MM.1S (cell line): ENCODE measurements around the gene PARD3.

Experiments
- DNase-seq: peaks from one replicate; pipeline ENCODE4 v3.0.0-alpha.2; 2015
- H2AFZ ChIP-seq: fragments of 300-600 bp; sonication (generic); 2 replicates; pipeline ENCODE4 v1.6.0; 2016; ENCODE audit warnings: antibody characterized with exemption, low read length
- H3F3A ChIP-seq: fragments of 300-600 bp; sonication (generic); 2 replicates; pipeline ENCODE4 v1.6.1; 2016; ENCODE audit warnings: mild to moderate bottlenecking, antibody characterized with exemption, low read length, moderate library complexity, mixed read lengths; ENCODE audit not compliant: insufficient read depth
- H3K27ac ChIP-seq: fragments of 300-600 bp; sonication (generic); 2 replicates; pipeline ENCODE4 v1.5.1; 2016; ENCODE audit warnings: mild to moderate bottlenecking, low read length
- H3K27me3 ChIP-seq: fragments of 300-600 bp; sonication (generic); replicated peaks from 2 replicates; pipeline ENCODE4 v1.6.0; 2016; ENCODE audit warnings: low read length; ENCODE audit not compliant: insufficient read depth
- H3K36me3 ChIP-seq: fragments of 300-600 bp; sonication (generic); replicated peaks from 2 replicates; pipeline ENCODE4 v1.6.1; 2016; ENCODE audit warnings: mild to moderate bottlenecking, low read length, mixed read lengths; ENCODE audit not compliant: insufficient read depth
- H3K4me1 ChIP-seq: fragments of 300-600 bp; sonication (generic); 2 replicates; pipeline ENCODE4 v1.6.1; 2016; ENCODE audit warnings: low read length, mixed read lengths
- H3K4me2 ChIP-seq: fragments of 300-600 bp; sonication (generic); 2 replicates; pipeline ENCODE4 v1.6.0; 2016; ENCODE audit warnings: low read depth, low read length
- H3K4me3 ChIP-seq: fragments of 300-600 bp; sonication (generic); 2 replicates; pipeline ENCODE4 v1.5.1; 2016; ENCODE audit warnings: low read length, mixed read lengths
- H3K79me2 ChIP-seq: fragments of 300-600 bp; sonication (generic); 2 replicates; pipeline ENCODE4 v1.6.1; 2016; ENCODE audit warnings: mixed run types, low read length, mixed read lengths
- H3K9ac ChIP-seq: fragments of 300-600 bp; sonication (generic); 2 replicates; pipeline ENCODE4 v1.6.1; 2016; ENCODE audit warnings: low read length, mixed read lengths
- H3K9me2 ChIP-seq: fragments of 300-600 bp; sonication (generic); replicated peaks from 2 replicates; pipeline ENCODE4 v1.6.1; 2016; ENCODE audit warnings: mild to moderate bottlenecking, low read length, mixed read lengths; ENCODE audit not compliant: insufficient read depth
- H3K9me3 ChIP-seq: fragments of 300-600 bp; sonication (generic); replicated peaks from 2 replicates; pipeline ENCODE4 v1.6.1; 2016; ENCODE audit warnings: mild to moderate bottlenecking, low read length, mixed read lengths; ENCODE audit not compliant: insufficient read depth
- H4K20me1 ChIP-seq: fragments of 300-600 bp; sonication (generic); 2 replicates; pipeline ENCODE4 v1.6.1; 2016; ENCODE audit warnings: mild to moderate bottlenecking, low read length, moderate library complexity, mixed read lengths; ENCODE audit not compliant: insufficient read depth
- EZH2 ChIP-seq: fragments of 300-600 bp; sonication (generic); optimal IDR thresholded peaks from 2 replicates; pipeline ENCODE3; 2017; ENCODE audit warnings: low read depth, mild to moderate bottlenecking, antibody characterized with exemption, low read length, mixed read lengths
- EZH2phosphoT487 ChIP-seq: fragments of 300-600 bp; sonication (generic); IDR thresholded peaks from 2 replicates; pipeline ENCODE4 v1.6.1; 2018; ENCODE audit warnings: antibody characterized with exemption, low read length
- TF ChIP-seq, protein P1 (sequence below): fragments of 300-600 bp; sonication (generic); IDR thresholded peaks from 2 replicates; pipeline ENCODE4 v1.5.1; 2016; ENCODE audit warnings: antibody characterized with exemption, low read length, mixed read lengths

PARD3 gene

DNA sequence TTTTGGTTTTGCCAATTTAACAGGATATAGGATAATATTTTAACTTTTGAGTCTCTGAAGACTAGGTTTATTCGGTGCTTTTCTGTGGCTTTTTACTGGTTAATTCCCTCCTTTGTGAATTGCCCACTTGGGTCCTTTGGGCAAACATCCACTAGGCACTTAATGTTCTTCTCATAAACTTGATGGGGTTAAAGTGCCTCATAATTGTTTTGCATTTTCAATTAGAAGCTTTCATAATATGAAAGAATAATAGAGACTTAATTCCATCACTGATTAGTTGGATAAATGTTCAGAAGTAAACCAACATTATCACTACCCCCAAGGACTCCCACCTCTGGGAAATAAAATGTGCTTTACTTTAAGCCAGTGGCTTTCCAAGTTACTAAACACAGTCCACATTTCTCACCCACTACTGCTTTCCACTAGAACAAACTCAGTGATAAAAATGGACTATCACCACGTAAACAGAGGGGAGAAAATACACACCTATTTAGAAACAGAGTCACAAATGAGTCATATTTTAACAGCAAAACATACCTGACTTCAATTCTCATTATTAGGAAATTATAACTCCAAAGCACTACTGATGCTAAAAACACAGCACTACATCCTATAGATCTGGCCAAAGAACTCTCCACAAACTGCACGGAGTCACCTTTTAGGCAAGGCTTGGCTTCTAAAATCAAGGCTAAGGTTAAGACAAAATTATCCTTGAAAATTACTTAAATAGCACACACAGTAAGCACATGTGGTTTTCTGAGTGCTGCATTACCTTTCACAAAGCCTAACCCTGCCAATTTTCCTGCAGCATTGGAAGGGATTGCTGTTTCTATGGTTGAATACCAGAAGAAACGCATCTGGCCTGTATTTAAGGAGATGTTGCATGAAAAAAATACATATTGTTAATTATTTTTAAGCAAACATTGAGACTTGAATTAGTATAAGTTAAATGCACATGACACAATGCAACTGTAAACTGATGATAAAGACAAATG is 41.2 kb downstream of the PARD3 start:
- no peak overlapping the region for H3K4me3 ChIP-seq
- no peak overlapping the region for H2AFZ ChIP-seq
- no peak overlapping the region for H3K9ac ChIP-seq
- no peak for DNase-seq
- H3K79me2 ChIP-seq = peaks cover 96% of the 10 kb centered on the region
- no peaks in the 10 kb centered on the region for H3K9me3 ChIP-seq
- H3K27me3 ChIP-seq = no peaks in the 10 kb centered on the region
- TF ChIP-seq, protein P1, sequence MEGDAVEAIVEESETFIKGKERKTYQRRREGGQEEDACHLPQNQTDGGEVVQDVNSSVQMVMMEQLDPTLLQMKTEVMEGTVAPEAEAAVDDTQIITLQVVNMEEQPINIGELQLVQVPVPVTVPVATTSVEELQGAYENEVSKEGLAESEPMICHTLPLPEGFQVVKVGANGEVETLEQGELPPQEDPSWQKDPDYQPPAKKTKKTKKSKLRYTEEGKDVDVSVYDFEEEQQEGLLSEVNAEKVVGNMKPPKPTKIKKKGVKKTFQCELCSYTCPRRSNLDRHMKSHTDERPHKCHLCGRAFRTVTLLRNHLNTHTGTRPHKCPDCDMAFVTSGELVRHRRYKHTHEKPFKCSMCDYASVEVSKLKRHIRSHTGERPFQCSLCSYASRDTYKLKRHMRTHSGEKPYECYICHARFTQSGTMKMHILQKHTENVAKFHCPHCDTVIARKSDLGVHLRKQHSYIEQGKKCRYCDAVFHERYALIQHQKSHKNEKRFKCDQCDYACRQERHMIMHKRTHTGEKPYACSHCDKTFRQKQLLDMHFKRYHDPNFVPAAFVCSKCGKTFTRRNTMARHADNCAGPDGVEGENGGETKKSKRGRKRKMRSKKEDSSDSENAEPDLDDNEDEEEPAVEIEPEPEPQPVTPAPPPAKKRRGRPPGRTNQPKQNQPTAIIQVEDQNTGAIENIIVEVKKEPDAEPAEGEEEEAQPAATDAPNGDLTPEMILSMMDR = no peak
- TF ChIP-seq EZH2phosphoT487 = no peak
- no peak for TF ChIP-seq EZH2
- H3K4me2 ChIP-seq = no peak overlapping the region
- H3F3A ChIP-seq = peaks cover 6% of the 10 kb centered on the region; the same call in 1 of the 2 replicates
- H4K20me1 ChIP-seq = peaks cover 5% of the 10 kb centered on the region; the same call in 1 of the 2 replicates
- H3K4me1 ChIP-seq = peaks cover 51% of the 10 kb centered on the region
- H3K27ac ChIP-seq = no peak overlapping the region
- H3K9me2 ChIP-seq = no peaks in the 10 kb centered on the region
- H3K36me3 ChIP-seq = no peaks in the 10 kb centered on the region

DNA sequence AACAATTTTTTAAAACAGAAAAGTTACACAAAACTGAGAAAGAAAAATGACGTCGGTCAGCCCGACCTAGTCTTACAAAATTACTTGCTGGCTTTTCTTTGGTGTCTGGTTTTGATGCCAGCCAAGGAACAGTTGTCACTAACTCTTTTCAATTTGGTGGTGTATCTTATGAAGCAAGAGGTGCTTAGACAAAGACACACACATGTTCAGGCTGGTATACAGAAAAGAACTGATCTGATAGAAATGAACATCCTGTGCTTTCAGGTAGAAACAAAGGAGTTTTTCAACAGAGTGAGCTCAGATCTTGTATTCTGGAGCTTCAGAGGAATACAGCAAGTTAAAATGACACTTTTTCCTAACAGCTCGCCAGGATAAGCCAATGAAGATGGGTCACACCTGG is 43.6 kb downstream of the PARD3 start:
- peaks cover 6% of the 10 kb centered on the region; the same call in 1 of the 2 replicates for H3F3A ChIP-seq
- peaks cover 5% of the 10 kb centered on the region; the same call in 1 of the 2 replicates for H4K20me1 ChIP-seq
- DNase-seq = no peak
- H3K36me3 ChIP-seq = no peaks in the 10 kb centered on the region
- no peak overlapping the region for H2AFZ ChIP-seq
- no peak overlapping the region for H3K9ac ChIP-seq
- no peak overlapping the region for H3K4me2 ChIP-seq
- peaks cover 36% of the 10 kb centered on the region for H3K4me1 ChIP-seq
- H3K27ac ChIP-seq = no peak overlapping the region
- TF ChIP-seq, protein P1 = no peak
- TF ChIP-seq EZH2phosphoT487 (no peak), EZH2 (no peak)
- no peaks in the 10 kb centered on the region for H3K27me3 ChIP-seq
- peaks cover 99% of the 10 kb centered on the region for H3K79me2 ChIP-seq
- no peaks in the 10 kb centered on the region for H3K9me2 ChIP-seq
- H3K9me3 ChIP-seq = no peaks in the 10 kb centered on the region
- no peak overlapping the region for H3K4me3 ChIP-seq

DNA sequence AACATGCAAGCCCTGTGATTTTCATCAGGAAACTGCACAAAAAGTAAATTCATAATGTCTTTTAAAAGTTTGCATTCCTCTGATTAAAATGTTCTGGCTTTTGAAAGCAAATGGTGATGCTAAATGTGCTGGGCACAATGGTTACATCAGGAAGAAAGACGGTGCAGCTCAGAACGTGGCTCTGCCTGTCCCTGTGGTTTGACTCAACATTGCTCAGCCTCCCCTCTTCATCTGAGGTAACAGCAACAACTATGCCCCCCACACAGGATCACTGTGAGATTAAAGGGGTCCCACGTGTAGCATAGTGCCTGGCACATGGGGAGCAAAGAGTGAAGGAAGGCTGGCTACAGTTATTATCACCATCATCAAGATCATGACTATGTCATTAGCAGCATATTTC is 44.0 kb downstream of the PARD3 start:
- DNase-seq = no peak
- no peaks in the 10 kb centered on the region for H3K9me3 ChIP-seq
- H3K9me2 ChIP-seq = no peaks in the 10 kb centered on the region
- peaks cover 33% of the 10 kb centered on the region for H3K4me1 ChIP-seq
- H3K36me3 ChIP-seq = no peaks in the 10 kb centered on the region
- H3K79me2 ChIP-seq = peaks cover 99% of the 10 kb centered on the region
- H3K27ac ChIP-seq = no peak overlapping the region
- no peak overlapping the region for H2AFZ ChIP-seq
- peaks cover 5% of the 10 kb centered on the region; the same call in 1 of the 2 replicates for H4K20me1 ChIP-seq
- H3K4me3 ChIP-seq = no peak overlapping the region
- peaks cover 2% of the 10 kb centered on the region; the same call in 1 of the 2 replicates for H3F3A ChIP-seq
- H3K9ac ChIP-seq = no peak overlapping the region
- TF ChIP-seq, protein P1 = no peak
- no peak for TF ChIP-seq EZH2
- no peak for TF ChIP-seq EZH2phosphoT487
- H3K4me2 ChIP-seq = no peak overlapping the region
- no peaks in the 10 kb centered on the region for H3K27me3 ChIP-seq
